Measurements from ENCODE around the gene C1R. TPM values are rescaled to one million over a fixed set of nuclear protein-coding genes. Genes with fewer than 3 reads are reported as not detected.

The C1R gene
- total RNA-seq, 2 experiments from 2014 or later: 2.2 to 3.5 TPM

GRCh38 chr12:7103837-7104584 is 11.8 kb upstream of the C1R start:
- CTCF ChIA-PET: interaction anchor here (0.9 to 1.2 kb wide), 3 partner anchors 9 to 71 kb away, joined by 3 to 4 read pairs (median 4); no protein-coding TSS in a partner anchor
- H3K9me3 Mint-ChIP-seq: peaks cover 16% of the 10 kb centered on the region
- POLR2A ChIA-PET: no interaction called here

DNA sequence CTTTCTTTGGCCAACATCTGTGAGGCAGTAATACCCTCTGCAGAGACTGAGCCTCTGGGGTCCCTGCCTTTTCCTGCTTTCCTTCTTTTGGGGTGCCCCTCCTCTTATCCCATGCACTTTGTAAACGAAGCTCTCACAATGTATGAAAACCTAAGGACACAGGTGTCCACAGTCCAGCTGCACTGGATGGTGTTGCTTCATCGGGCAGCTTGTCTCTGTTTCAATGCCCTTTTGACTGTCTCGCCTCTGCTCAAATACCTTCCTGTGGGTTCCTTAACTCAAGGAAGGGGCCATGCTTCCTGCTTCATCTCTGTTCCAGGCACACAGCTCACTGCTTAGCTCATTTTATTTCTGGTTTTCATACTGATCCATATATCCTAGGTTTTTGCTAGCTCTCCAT is 10.3 kb upstream of the C1R start:
- Mint-ChIP-seq H3K4me1 (peaks cover 44% of the 10 kb centered on the region), H3K36me3 (ENCODE audit: low read depth) (peaks cover 48% of the 10 kb centered on the region), H3K4me3 (no peak overlapping the region), H3K9me3 (peaks cover 16% of the 10 kb centered on the region), H3K27me3 (no peaks in the 10 kb centered on the region), H3K27ac (no peak overlapping the region)
- ChIA-PET CTCF (interaction anchor here (0.6 to 1.6 kb wide), 3 partner anchors 9 to 230 kb away, joined by 3 to 5 read pairs (median 3); partner anchors contain the start of gene SPSB2), POLR2A (no interaction called here)
- DNase-seq: no peak

More at GRCh38 chr12:7103837-7104584, 11.8 kb upstream of the C1R start:
- H3K4me3 Mint-ChIP-seq: no peak overlapping the region
- peaks cover 49% of the 10 kb centered on the region for H3K36me3 Mint-ChIP-seq (ENCODE audit: low read depth)
- no peak for DNase-seq
- no peaks in the 10 kb centered on the region for H3K27me3 Mint-ChIP-seq
- no peak overlapping the region for H3K27ac Mint-ChIP-seq
- peaks cover 54% of the 10 kb centered on the region for H3K4me1 Mint-ChIP-seq

DNA sequence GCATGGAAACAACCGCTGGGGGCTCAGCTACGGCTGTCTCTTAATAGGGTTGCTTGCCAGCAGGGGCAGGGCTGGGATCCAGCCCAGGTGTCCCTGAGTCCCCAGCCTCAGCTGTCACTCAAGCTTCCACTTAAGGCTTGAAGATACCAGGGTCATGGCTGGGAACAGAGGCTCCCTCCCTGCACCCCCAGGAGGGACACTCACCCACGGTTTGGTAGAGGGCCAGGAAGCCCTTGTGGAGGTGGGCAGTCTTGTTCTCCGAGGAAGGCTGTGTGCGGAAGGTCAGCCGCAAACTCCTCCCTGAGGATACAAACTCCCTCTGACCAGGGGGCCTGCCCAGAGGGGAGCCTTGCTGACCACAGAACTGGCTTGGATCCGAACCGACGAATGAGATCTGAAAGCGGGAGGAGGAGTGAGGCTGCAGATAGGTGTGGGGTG is 9.5 kb upstream of the C1R start:
- peaks cover 45% of the 10 kb centered on the region for H3K36me3 Mint-ChIP-seq (ENCODE audit: low read depth)
- ChIA-PET POLR2A (no interaction called here), CTCF (interaction anchor here (1.3 to 1.6 kb wide), 2 partner anchors 8 to 229 kb away, joined by 3 to 5 read pairs; partner anchors contain the start of gene SPSB2)
- H3K4me1 Mint-ChIP-seq: peaks cover 38% of the 10 kb centered on the region
- no peak for DNase-seq
- no peak overlapping the region for H3K4me3 Mint-ChIP-seq
- no peaks in the 10 kb centered on the region for H3K27me3 Mint-ChIP-seq
- H3K27ac Mint-ChIP-seq: peak overlapping the region; percentile 36
- peaks cover 14% of the 10 kb centered on the region for H3K9me3 Mint-ChIP-seq

GRCh38 chr12:7101047-7101693 is 8.9 kb upstream of the C1R start:
- Mint-ChIP-seq H3K36me3 (ENCODE audit: low read depth) (peaks cover 40% of the 10 kb centered on the region), H3K4me3 (no peak overlapping the region), H3K27me3 (no peaks in the 10 kb centered on the region), H3K4me1 (peaks cover 33% of the 10 kb centered on the region), H3K27ac (peak overlapping the region; percentile 36), H3K9me3 (peaks cover 8% of the 10 kb centered on the region)
- DNase-seq: no peak
- ChIA-PET POLR2A (no interaction called here), CTCF (interaction anchor here (1.3 kb wide), 1 partner anchor 229 kb away, joined by 3 read pairs; the partner anchor contains the start of gene SPSB2)

DNA sequence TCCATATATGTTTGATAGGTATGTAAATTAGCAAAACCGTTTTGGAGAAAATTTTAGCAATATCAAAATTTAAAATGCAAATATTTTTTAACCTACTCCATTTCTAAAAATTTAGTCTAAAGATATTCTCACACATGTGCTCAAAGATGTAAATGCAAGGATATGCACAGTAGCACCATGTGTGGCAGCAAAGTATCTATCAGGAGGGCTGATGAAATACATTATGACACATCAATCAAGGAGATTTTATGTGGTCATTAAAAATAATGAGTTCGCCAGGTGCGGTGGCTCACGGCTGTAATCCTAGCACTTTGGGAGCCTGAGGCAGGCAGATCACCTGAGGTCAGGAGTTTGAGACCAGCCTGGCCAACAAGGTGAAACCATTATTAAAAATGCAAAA is 8.0 kb upstream of the C1R start:
- H3K36me3 Mint-ChIP-seq (ENCODE audit: low read depth): peaks cover 31% of the 10 kb centered on the region
- no peaks in the 10 kb centered on the region for H3K9me3 Mint-ChIP-seq
- POLR2A ChIA-PET: no interaction called here
- peaks cover 24% of the 10 kb centered on the region for H3K4me1 Mint-ChIP-seq
- no peak overlapping the region for H3K27ac Mint-ChIP-seq
- no peak for DNase-seq
- H3K4me3 Mint-ChIP-seq: no peak overlapping the region
- no peaks in the 10 kb centered on the region for H3K27me3 Mint-ChIP-seq
- CTCF ChIA-PET: interaction anchor here (1.6 kb wide), 1 partner anchor 9 kb away, joined by 5 read pairs; the partner anchor contains the start of gene C1RL

GRCh38 chr12:7099290-7099996 is 7.2 kb upstream of the C1R start:
- Mint-ChIP-seq H3K4me1 (peaks cover 24% of the 10 kb centered on the region), H3K4me3 (no peak overlapping the region), H3K27me3 (no peaks in the 10 kb centered on the region), H3K27ac (no peak overlapping the region), H3K9me3 (no peaks in the 10 kb centered on the region), H3K36me3 (ENCODE audit: low read depth) (peaks cover 24% of the 10 kb centered on the region)
- POLR2A ChIA-PET: no interaction called here
- CTCF ChIA-PET: interaction anchor here (1.6 kb wide), 1 partner anchor 10 kb away, joined by 5 read pairs; the partner anchor contains the start of gene C1RL
- DNase-seq: no peak

DNA sequence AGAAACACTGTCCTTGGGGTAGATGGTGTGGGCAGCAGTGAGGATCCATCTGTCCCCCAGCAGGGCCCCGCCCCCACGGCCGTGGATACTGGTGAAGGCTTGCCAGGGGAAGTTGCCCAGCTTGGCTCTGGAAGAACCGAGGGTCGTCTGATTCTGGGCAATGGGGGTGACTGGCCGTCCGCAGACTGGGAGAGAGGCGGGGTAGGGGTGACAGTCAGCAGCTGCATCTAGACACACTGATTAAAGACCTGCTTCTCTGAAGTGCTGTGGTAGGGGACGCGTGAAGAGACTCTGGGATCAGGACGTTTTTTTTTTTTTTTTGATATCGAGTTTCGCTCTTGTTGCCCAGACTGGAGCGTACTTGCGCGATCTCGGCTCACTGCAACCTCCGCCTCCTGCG is 4.7 kb upstream of the C1R start:
- DNase-seq: no peak
- H3K27me3 Mint-ChIP-seq: peaks cover 4% of the 10 kb centered on the region
- no peak overlapping the region for H3K4me3 Mint-ChIP-seq
- H3K4me1 Mint-ChIP-seq: peaks cover 7% of the 10 kb centered on the region
- H3K36me3 Mint-ChIP-seq (ENCODE audit: low read depth): peaks cover 8% of the 10 kb centered on the region
- no peak overlapping the region for H3K27ac Mint-ChIP-seq
- no peaks in the 10 kb centered on the region for H3K9me3 Mint-ChIP-seq
- ChIA-PET POLR2A (no interaction called here), CTCF (no interaction called here)

GRCh38 chr12:7096006-7096932 is 4.0 kb upstream of the C1R start:
- H3K4me1 Mint-ChIP-seq: peaks cover 8% of the 10 kb centered on the region
- POLR2A ChIA-PET: no interaction called here

GRCh38 chr12:7093892-7094291 is 1.6 kb upstream of the C1R start:
- no peaks in the 10 kb centered on the region for H3K9me3 Mint-ChIP-seq
- peaks cover 8% of the 10 kb centered on the region for H3K4me1 Mint-ChIP-seq
- no peak for DNase-seq
- peaks cover 4% of the 10 kb centered on the region for H3K36me3 Mint-ChIP-seq (ENCODE audit: low read depth)
- H3K27ac Mint-ChIP-seq: no peak overlapping the region
- H3K27me3 Mint-ChIP-seq: peaks cover 4% of the 10 kb centered on the region
- CTCF ChIA-PET: interaction anchor here (0.7 to 2.9 kb wide), 4 partner anchors 8 to 495 kb away, joined by 3 to 18 read pairs (median 4); partner anchors contain the start of gene C1RL
- no peak overlapping the region for H3K4me3 Mint-ChIP-seq
- POLR2A ChIA-PET: no interaction called here

More at GRCh38 chr12:7096006-7096932, 4.0 kb upstream of the C1R start:
- Mint-ChIP-seq H3K4me3 (no peak overlapping the region), H3K27ac (no peak overlapping the region), H3K27me3 (peaks cover 4% of the 10 kb centered on the region), H3K9me3 (no peaks in the 10 kb centered on the region), H3K36me3 (ENCODE audit: low read depth) (peaks cover 8% of the 10 kb centered on the region)
- CTCF ChIA-PET: interaction anchor here (0.8 to 1.5 kb wide), 3 partner anchors 10 to 52 kb away, joined by 3 to 5 read pairs (median 3); partner anchors contain the start of gene C1RL
- DNase-seq: no peak

GRCh38 chr12:7093486-7093885 is 1.2 kb upstream of the C1R start:
- H3K27me3 Mint-ChIP-seq: peaks cover 4% of the 10 kb centered on the region
- H3K9me3 Mint-ChIP-seq: no peaks in the 10 kb centered on the region
- H3K4me3 Mint-ChIP-seq: no peak overlapping the region
- no peak for DNase-seq
- H3K4me1 Mint-ChIP-seq: peaks cover 8% of the 10 kb centered on the region
- ChIA-PET CTCF (interaction anchor here (1.5 to 2.9 kb wide), 3 partner anchors 9 to 48 kb away, joined by 4 to 18 read pairs (median 5); partner anchors contain the start of gene C1RL), POLR2A (no interaction called here)
- H3K36me3 Mint-ChIP-seq (ENCODE audit: low read depth): peaks cover 1% of the 10 kb centered on the region
- H3K27ac Mint-ChIP-seq: no peak overlapping the region

- CTCF ChIA-PET: interaction anchor here (0.9 to 2.9 kb wide), 4 partner anchors 9 to 48 kb away, joined by 3 to 18 read pairs (median 4); partner anchors contain the start of gene C1RL
Measured at GRCh38 chr12:7092986-7093460, 778 bp upstream of the C1R start.

More at GRCh38 chr12:7092986-7093460, 778 bp upstream of the C1R start:
- Mint-ChIP-seq H3K27me3 (peaks cover 4% of the 10 kb centered on the region), H3K4me1 (peaks cover 8% of the 10 kb centered on the region), H3K27ac (peak overlapping the region; percentile 43), H3K4me3 (no peak overlapping the region), H3K9me3 (no peaks in the 10 kb centered on the region), H3K36me3 (ENCODE audit: low read depth) (no peaks in the 10 kb centered on the region)
- POLR2A ChIA-PET: no interaction called here
- no peak for DNase-seq
